ENCODE results near the gene ITPR2. TPM values are rescaled to one million over a fixed set of nuclear protein-coding genes. Genes with fewer than 3 reads are reported as not detected.

Gene ITPR2
- total RNA-seq, 1 experiment from 2014 or later, result 41.6 TPM

- H3K4me3 ChIP-seq (ENCODE audit: low read depth, low read length), result no peak overlapping the region
- intact Hi-C loops (cut with micrococcal nuclease; ENCODE audit: unreplicated experiment), result loop anchor here (1.0 to 5.0 kb wide), 2 partner anchors 91 to 127 kb away; no protein-coding TSS in a partner anchor
- Mint-ChIP-seq H3K9me3 (ENCODE audit: unreplicated experiment) (peaks cover 30% of the 10 kb centered on the region), H3K27me3 (ENCODE audit: insufficient read depth, unreplicated experiment) (no peaks in the 10 kb centered on the region), H3K4me1 (ENCODE audit: low read depth, unreplicated experiment) (peaks cover 14% of the 10 kb centered on the region), H3K27ac (ENCODE audit: unreplicated experiment) (no peak overlapping the region), H3K36me3 (ENCODE audit: insufficient read depth, unreplicated experiment) (peaks cover 16% of the 10 kb centered on the region), H3K4me3 (ENCODE audit: unreplicated experiment) (no peak overlapping the region)
- 0 out of 2 replicates have a peak, but pooled peaks cover 6% of the 10 kb centered on the region for H3K4me1 ChIP-seq
- CTCF ChIA-PET, result interaction anchor here (1.1 to 2.8 kb wide), 2 partner anchors 12 to 90 kb away, joined by 3 to 8 read pairs; no protein-coding TSS in a partner anchor
- DNase-seq, result peak in 1 of 2 experiments; percentile 60
- BruUV-seq (replicated peaks), result no TSS peak
- H3K9me3 ChIP-seq, result peaks cover 17% of the 10 kb centered on the region; the same call in 1 of the 2 replicates
- POLR2A ChIA-PET, result no interaction called here
- H3K27me3 ChIP-seq (replicated peaks; ENCODE audit: control insufficient read depth, insufficient read depth, low read length), result no peaks in the 10 kb centered on the region
- peaks cover 2% of the 10 kb centered on the region; the same call in 1 of the 2 replicates for H3K36me3 ChIP-seq (ENCODE audit: control insufficient read depth, insufficient read depth, low read length)
- peak; percentile 46 to 87 for TF ChIP-seq CTCF (IDR thresholded peaks at IDR 0.05; ENCODE audit: insufficient read depth in 1 of 2, low read depth in 1 of 2, low read length in 1 of 2, severe bottlenecking in 1 of 2, unreplicated experiment in 1 of 2)
These were observed 308.0 kb downstream of the ITPR2 start for GRCh38 chr12:26524862-26525465.

GRCh38 chr12:26523708-26524150 lies 309.3 kb downstream of the ITPR2 start:
- Mint-ChIP-seq H3K27me3 (ENCODE audit: insufficient read depth, unreplicated experiment) (no peaks in the 10 kb centered on the region), H3K9me3 (ENCODE audit: unreplicated experiment) (peaks cover 37% of the 10 kb centered on the region), H3K36me3 (ENCODE audit: insufficient read depth, unreplicated experiment) (peaks cover 16% of the 10 kb centered on the region), H3K27ac (ENCODE audit: unreplicated experiment) (no peak overlapping the region), H3K4me1 (ENCODE audit: low read depth, unreplicated experiment) (peaks cover 9% of the 10 kb centered on the region), H3K4me3 (ENCODE audit: unreplicated experiment) (no peak overlapping the region)
- ChIA-PET CTCF (interaction anchor here (2.8 kb wide), 1 partner anchor 11 kb away, joined by 8 read pairs; no protein-coding TSS in a partner anchor), POLR2A (no interaction called here)
- BruUV-seq (replicated peaks), result no TSS peak
- H3K4me3 ChIP-seq (ENCODE audit: low read depth, low read length), result no peak overlapping the region
- peak; percentile 34 to 55 for DNase-seq
- peaks cover 2% of the 10 kb centered on the region; the same call in 1 of the 2 replicates for H3K36me3 ChIP-seq (ENCODE audit: control insufficient read depth, insufficient read depth, low read length)
- intact Hi-C loops (cut with micrococcal nuclease; ENCODE audit: unreplicated experiment), result no loop called here
- no peaks in the 10 kb centered on the region for H3K27me3 ChIP-seq (replicated peaks; ENCODE audit: control insufficient read depth, insufficient read depth, low read length)
- no peak for TF ChIP-seq CTCF (IDR thresholded peaks at IDR 0.05; ENCODE audit: insufficient read depth in 1 of 2, low read depth in 1 of 2, low read length in 1 of 2, severe bottlenecking in 1 of 2, unreplicated experiment in 1 of 2)
- 0 out of 2 replicates have a peak, but pooled peaks cover 6% of the 10 kb centered on the region for H3K4me1 ChIP-seq
- peaks cover 20% of the 10 kb centered on the region; the same call in 1 of the 2 replicates for H3K9me3 ChIP-seq

GRCh38 chr12:26520869-26521268 lies 312.1 kb downstream of the ITPR2 start:
- POLR2A ChIA-PET, result no interaction called here
- CTCF ChIA-PET, result no interaction called here

More at GRCh38 chr12:26520869-26521268, 312.1 kb downstream of the ITPR2 start:
- peaks cover 7% of the 10 kb centered on the region for H3K4me1 Mint-ChIP-seq (ENCODE audit: low read depth, unreplicated experiment)
- no peaks in the 10 kb centered on the region for H3K27me3 ChIP-seq (replicated peaks; ENCODE audit: control insufficient read depth, insufficient read depth, low read length)
- intact Hi-C loops (cut with micrococcal nuclease; ENCODE audit: unreplicated experiment), result no loop called here
- H3K36me3 Mint-ChIP-seq (ENCODE audit: insufficient read depth, unreplicated experiment), result peaks cover 18% of the 10 kb centered on the region
- no peak for DNase-seq
- H3K4me3 ChIP-seq (ENCODE audit: low read depth, low read length), result no peak overlapping the region
- 0 out of 2 replicates have a peak, but pooled peaks cover 6% of the 10 kb centered on the region for H3K4me1 ChIP-seq
- no peak for TF ChIP-seq CTCF (IDR thresholded peaks at IDR 0.05; ENCODE audit: insufficient read depth in 1 of 2, low read depth in 1 of 2, low read length in 1 of 2, severe bottlenecking in 1 of 2, unreplicated experiment in 1 of 2)
- H3K4me3 Mint-ChIP-seq (ENCODE audit: unreplicated experiment), result no peak overlapping the region
- H3K27ac Mint-ChIP-seq (ENCODE audit: unreplicated experiment), result no peak overlapping the region
- BruUV-seq (replicated peaks), result no TSS peak
- H3K27me3 Mint-ChIP-seq (ENCODE audit: insufficient read depth, unreplicated experiment), result no peaks in the 10 kb centered on the region
- H3K9me3 ChIP-seq, result peaks cover 23% of the 10 kb centered on the region; the same call in 1 of the 2 replicates
- peaks cover 2% of the 10 kb centered on the region; the same call in 1 of the 2 replicates for H3K36me3 ChIP-seq (ENCODE audit: control insufficient read depth, insufficient read depth, low read length)
- H3K9me3 Mint-ChIP-seq (ENCODE audit: unreplicated experiment), result peaks cover 49% of the 10 kb centered on the region

All from Caco-2 (cell line).